Gastrocnemius medialis (tissue), 4 donors: ENCODE data around the gene DOCK11.

ENCODE experiments used
- POLR2A ChIP-seq, 2 donors: fragments of 450-650 bp; IDR thresholded peaks; one replicate each; pipeline ENCODE4 v1.6.1; 2017; ENCODE audit warnings: antibody characterized with exemption in 2 of 2, mild to moderate bottlenecking in 2 of 2, moderate library complexity in 2 of 2
- TF ChIP-seq, protein P1 (sequence below), 5 experiments: fragments of 450-650 bp in 3 of 5; fragments of 200-600 bp in 2 of 5; sonication (generic) in 2 of 5; IDR thresholded peaks in 4 of 5; conservative IDR thresholded peaks in 1 of 5; 1 replicate in 4 of 5; 2 replicates in 1 of 5; pipeline ENCODE4 v1.5.1; 2016 to 2019; ENCODE audit warnings: antibody characterized with exemption in 5 of 5, mild to moderate bottlenecking in 3 of 5, moderate library complexity in 3 of 5

DNA sequence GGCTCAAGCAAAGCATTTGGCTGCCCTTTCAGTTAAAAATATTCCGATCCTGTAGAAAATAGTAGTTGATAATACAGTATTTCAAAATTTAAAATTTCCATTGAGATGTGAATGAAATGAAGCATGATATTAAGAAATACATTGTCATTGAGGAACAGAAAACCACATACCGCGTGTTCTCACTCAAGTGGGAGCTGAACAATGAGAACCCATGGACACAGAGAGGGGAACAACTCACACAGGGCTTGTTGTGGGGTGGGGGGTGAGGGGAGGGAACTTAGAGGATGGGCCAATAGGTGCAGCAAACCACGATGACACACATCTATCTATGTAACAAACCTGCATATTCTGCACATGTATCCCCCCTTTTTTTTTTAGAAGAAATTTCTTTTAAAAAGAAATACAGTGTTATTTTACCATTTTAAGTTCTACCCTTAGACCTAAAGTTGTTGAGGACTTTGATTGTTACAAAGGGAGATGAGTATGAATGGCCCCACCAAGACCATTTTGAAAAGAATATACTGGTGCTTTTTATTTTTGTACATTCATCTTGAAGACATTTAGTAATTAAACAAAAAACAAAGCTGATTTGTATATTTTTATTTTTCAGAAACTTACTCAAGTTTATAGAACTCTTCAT lies 179.8 kb downstream of the DOCK11 start:
- TF ChIP-seq, protein P1, sequence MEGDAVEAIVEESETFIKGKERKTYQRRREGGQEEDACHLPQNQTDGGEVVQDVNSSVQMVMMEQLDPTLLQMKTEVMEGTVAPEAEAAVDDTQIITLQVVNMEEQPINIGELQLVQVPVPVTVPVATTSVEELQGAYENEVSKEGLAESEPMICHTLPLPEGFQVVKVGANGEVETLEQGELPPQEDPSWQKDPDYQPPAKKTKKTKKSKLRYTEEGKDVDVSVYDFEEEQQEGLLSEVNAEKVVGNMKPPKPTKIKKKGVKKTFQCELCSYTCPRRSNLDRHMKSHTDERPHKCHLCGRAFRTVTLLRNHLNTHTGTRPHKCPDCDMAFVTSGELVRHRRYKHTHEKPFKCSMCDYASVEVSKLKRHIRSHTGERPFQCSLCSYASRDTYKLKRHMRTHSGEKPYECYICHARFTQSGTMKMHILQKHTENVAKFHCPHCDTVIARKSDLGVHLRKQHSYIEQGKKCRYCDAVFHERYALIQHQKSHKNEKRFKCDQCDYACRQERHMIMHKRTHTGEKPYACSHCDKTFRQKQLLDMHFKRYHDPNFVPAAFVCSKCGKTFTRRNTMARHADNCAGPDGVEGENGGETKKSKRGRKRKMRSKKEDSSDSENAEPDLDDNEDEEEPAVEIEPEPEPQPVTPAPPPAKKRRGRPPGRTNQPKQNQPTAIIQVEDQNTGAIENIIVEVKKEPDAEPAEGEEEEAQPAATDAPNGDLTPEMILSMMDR (IDR thresholded peaks at IDR 0.05 in 4 of 5, conservative IDR thresholded peaks at IDR 0.05 in 1 of 5), result no peak
- no peak for TF ChIP-seq POLR2A (IDR thresholded peaks at IDR 0.05)
